Mesenchymal stem cell (in vitro differentiated cells and primary cell): Measurements from ENCODE around the gene AOC1.

Experiments
- DNase-seq: peaks from one replicate; pipeline ENCODE4 v3.0.0-alpha.2; 2013
- H2AFZ ChIP-seq: one replicate; pipeline ENCODE4 v1.6.1; 2013; ENCODE audit warnings: low read depth, mild to moderate bottlenecking, control low read depth, inconsistent platforms, low read length, moderate library complexity
- H2AK5ac ChIP-seq: 2 replicates; pipeline ENCODE4 v1.6.1; 2013; ENCODE audit warnings: low read length, moderate library complexity, mild to moderate bottlenecking, inconsistent platforms; ENCODE audit not compliant: severe bottlenecking
- H2BK120ac ChIP-seq: one replicate; pipeline ENCODE4 v1.6.1; 2013; ENCODE audit warnings: low read depth, mild to moderate bottlenecking, inconsistent platforms, low read length, moderate library complexity
- H2BK12ac ChIP-seq, 2 experiments: one replicate each; pipeline ENCODE4 v1.6.1; 2013; ENCODE audit warnings: inconsistent platforms in 2 of 2, low read length in 2 of 2, mild to moderate bottlenecking in 2 of 2, moderate library complexity in 2 of 2, control low read depth in 1 of 2
- H2BK15ac ChIP-seq: one replicate; pipeline ENCODE4 v1.6.1; 2013; ENCODE audit warnings: mild to moderate bottlenecking, low read depth, inconsistent platforms; ENCODE audit not compliant: poor library complexity, severe bottlenecking
- H2BK5ac ChIP-seq: 2 replicates; pipeline ENCODE4 v1.6.1; 2013; ENCODE audit warnings: low read depth, mild to moderate bottlenecking, low read length, control low read depth, inconsistent platforms; ENCODE audit not compliant: poor library complexity, severe bottlenecking
- H3K14ac ChIP-seq, 2 experiments: one replicate each; pipeline ENCODE4 v1.6.1; 2013; ENCODE audit warnings: inconsistent platforms in 2 of 2, low read length in 2 of 2, control low read depth in 1 of 2, mild to moderate bottlenecking in 1 of 2, moderate library complexity in 1 of 2
- H3K18ac ChIP-seq, 2 experiments: one replicate each; pipeline ENCODE4 v1.6.1; 2013; ENCODE audit warnings: inconsistent platforms in 2 of 2, low read length in 2 of 2, control low read depth in 1 of 2, low read depth in 1 of 2, mild to moderate bottlenecking in 1 of 2
- H3K23ac ChIP-seq, 2 experiments: one replicate each; pipeline ENCODE4 v1.6.1; 2013; ENCODE audit warnings: inconsistent platforms in 2 of 2, low read length in 2 of 2, mild to moderate bottlenecking in 2 of 2, moderate library complexity in 2 of 2, control low read depth in 1 of 2
- H3K27ac ChIP-seq: 2 replicates; pipeline ENCODE4 v1.5.1; 2013; ENCODE audit warnings: mild to moderate bottlenecking, moderate library complexity, low read length, control low read depth, inconsistent platforms; ENCODE audit not compliant: poor library complexity, severe bottlenecking
- H3K27me3 ChIP-seq, 2 experiments: 2 replicates each; pipeline versions ENCODE4 v1.6.1 to v1.7.0; 2013; ENCODE audit warnings: low read length in 2 of 2, mild to moderate bottlenecking in 2 of 2, moderate library complexity in 2 of 2, control low read depth in 1 of 2, inconsistent platforms in 1 of 2; ENCODE audit not compliant: control insufficient read depth in 1 of 2, insufficient read depth in 1 of 2
- H3K36me3 ChIP-seq, 2 experiments: 2 replicates each; pipeline versions ENCODE4 v1.6.1 to v1.7.0; 2013; ENCODE audit warnings: low read length in 2 of 2, control low read depth in 1 of 2, inconsistent platforms in 1 of 2, low read depth in 1 of 2, mild to moderate bottlenecking in 1 of 2; ENCODE audit not compliant: insufficient read depth in 2 of 2, control insufficient read depth in 1 of 2
- H3K4ac ChIP-seq, 2 experiments: one replicate each; pipeline ENCODE4 v1.6.1; 2013; ENCODE audit warnings: inconsistent platforms in 2 of 2, low read length in 2 of 2, mild to moderate bottlenecking in 2 of 2, moderate library complexity in 2 of 2, control low read depth in 1 of 2, low read depth in 1 of 2
- H3K4me1 ChIP-seq: 2 replicates; pipeline ENCODE4 v1.6.1; 2013; ENCODE audit warnings: low read depth, low read length, control low read depth; ENCODE audit not compliant: control insufficient read depth, insufficient read depth
- H3K4me2 ChIP-seq: 2 replicates; pipeline ENCODE4 v1.6.1; 2013; ENCODE audit warnings: low read length, mild to moderate bottlenecking, inconsistent platforms; ENCODE audit not compliant: poor library complexity, severe bottlenecking
- H3K4me3 ChIP-seq, 2 experiments: 2 replicates each; pipeline versions ENCODE4 v1.5.1 to v1.7.0; 2013; ENCODE audit warnings: low read length in 2 of 2, mild to moderate bottlenecking in 2 of 2, control low read depth in 1 of 2, low read depth in 1 of 2; ENCODE audit not compliant: insufficient read depth in 1 of 2
- H3K79me1 ChIP-seq: replicated peaks from 2 replicates; pipeline ENCODE4 v1.6.1; 2013; ENCODE audit warnings: mild to moderate bottlenecking, control low read depth, low read length, inconsistent platforms; ENCODE audit not compliant: poor library complexity, severe bottlenecking
- H3K9ac ChIP-seq: 2 replicates; pipeline ENCODE4 v1.7.0; 2013; ENCODE audit warnings: mild to moderate bottlenecking, low read length, moderate library complexity
- H3K9me3 ChIP-seq: 2 replicates; pipeline ENCODE4 v1.7.0; 2013; ENCODE audit warnings: mild to moderate bottlenecking, low read length; ENCODE audit not compliant: control insufficient read depth
- H4K8ac ChIP-seq: one replicate; pipeline ENCODE4 v1.6.1; 2013; ENCODE audit warnings: inconsistent platforms, mild to moderate bottlenecking, low read length, moderate library complexity
- H4K91ac ChIP-seq: one replicate; pipeline ENCODE4 v1.6.1; 2013; ENCODE audit warnings: mild to moderate bottlenecking, low read length, inconsistent platforms
- WGBS: methylation state at CpG from one replicate; pipeline ENCODE4 v1.1.7; 2013; ENCODE audit warnings: mixed read lengths; 5-methylcytosine and 5-hydroxymethylcytosine counted together

AOC1 gene

DNA sequence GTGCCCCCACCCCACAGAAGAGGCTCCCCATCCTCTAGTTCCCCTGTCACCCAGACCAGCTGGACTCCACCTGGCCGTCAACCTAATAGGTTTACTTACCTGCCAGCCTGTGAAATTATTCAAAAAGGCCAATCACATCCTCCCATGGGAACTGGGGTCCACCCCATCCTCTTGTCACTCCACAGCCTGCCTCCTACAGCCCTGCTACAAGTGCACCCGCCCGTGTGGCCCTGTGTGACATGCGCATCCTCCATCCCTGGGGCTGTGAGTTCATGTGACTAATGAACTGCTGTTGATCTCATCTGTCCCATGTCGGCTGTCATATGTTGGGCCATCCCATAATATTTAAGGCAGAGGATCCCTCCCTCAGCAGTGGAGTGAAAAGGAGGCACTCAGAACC, 39.4 kb downstream of the AOC1 start:
- H2AFZ ChIP-seq, result no peak overlapping the region
- H3K4ac ChIP-seq, result no peak overlapping the region
- no peak overlapping the region for H4K91ac ChIP-seq
- no peak overlapping the region for H3K4me3 ChIP-seq
- H3K23ac ChIP-seq, result no peak overlapping the region
- no peak overlapping the region for H3K14ac ChIP-seq
- H3K4me2 ChIP-seq, result no peak overlapping the region
- no peak overlapping the region for H2BK5ac ChIP-seq
- no peak overlapping the region for H2AK5ac ChIP-seq
- no peak for DNase-seq
- no peak overlapping the region for H4K8ac ChIP-seq
- H3K79me1 ChIP-seq, result no peaks in the 10 kb centered on the region
- H2BK12ac ChIP-seq, result no peak overlapping the region
- H3K9ac ChIP-seq, result no peak overlapping the region
- H3K9me3 ChIP-seq, result peaks cover 16% of the 10 kb centered on the region
- no peak overlapping the region for H2BK120ac ChIP-seq
- peaks cover 5 to 10% of the 10 kb centered on the region in 2 experiments for H3K27me3 ChIP-seq
- no peak overlapping the region for H3K18ac ChIP-seq
- no peaks in the 10 kb centered on the region for H3K4me1 ChIP-seq
- H3K36me3 ChIP-seq, result no peaks in the 10 kb centered on the region
- WGBS, result 76% methylated on average over 5 of the region's 5 CpGs
- H3K27ac ChIP-seq, result no peak overlapping the region
- no peak overlapping the region for H2BK15ac ChIP-seq

DNA sequence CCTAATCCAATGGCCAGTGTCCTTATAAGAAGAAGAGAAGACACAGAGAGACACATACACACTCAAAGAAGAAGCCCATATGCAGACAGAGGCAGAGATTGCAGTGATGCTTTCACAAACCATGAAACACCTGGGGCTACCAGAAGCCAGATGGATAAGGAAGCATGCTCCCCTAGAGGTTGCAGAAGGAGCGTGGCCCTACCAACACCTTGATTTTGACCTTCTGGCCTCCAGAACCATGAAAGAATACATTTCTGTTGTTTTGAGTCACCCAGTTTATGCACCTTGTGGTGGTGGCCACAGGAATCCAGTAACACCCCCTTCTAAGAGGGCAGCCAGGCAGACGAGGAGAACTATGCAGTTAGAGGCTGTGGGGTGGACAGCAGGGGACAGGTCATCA, 43.5 kb downstream of the AOC1 start:
- WGBS, result 68% methylated on average over 2 of the region's 2 CpGs
- H3K79me1 ChIP-seq, result no peaks in the 10 kb centered on the region
- H3K4me1 ChIP-seq, result peaks cover 2% of the 10 kb centered on the region
- no peak overlapping the region for H3K4ac ChIP-seq
- H3K9me3 ChIP-seq, result peaks cover 16% of the 10 kb centered on the region
- H3K18ac ChIP-seq, result no peak overlapping the region
- H3K9ac ChIP-seq, result no peak overlapping the region
- no peak overlapping the region for H2BK5ac ChIP-seq
- no peak overlapping the region for H2BK12ac ChIP-seq
- H2BK15ac ChIP-seq, result no peak overlapping the region
- no peak overlapping the region for H3K23ac ChIP-seq
- no peak overlapping the region for H4K8ac ChIP-seq
- H4K91ac ChIP-seq, result no peak overlapping the region
- no peak overlapping the region for H3K4me2 ChIP-seq
- DNase-seq, result no peak
- H2BK120ac ChIP-seq, result no peak overlapping the region
- H2AFZ ChIP-seq, result no peak overlapping the region
- no peaks in the 10 kb centered on the region for H3K36me3 ChIP-seq
- H3K27me3 ChIP-seq, result peaks cover 32 to 49% of the 10 kb centered on the region in 2 experiments
- no peak overlapping the region for H3K4me3 ChIP-seq
- H2AK5ac ChIP-seq, result no peak overlapping the region
- no peak overlapping the region for H3K14ac ChIP-seq
- no peak overlapping the region for H3K27ac ChIP-seq

DNA sequence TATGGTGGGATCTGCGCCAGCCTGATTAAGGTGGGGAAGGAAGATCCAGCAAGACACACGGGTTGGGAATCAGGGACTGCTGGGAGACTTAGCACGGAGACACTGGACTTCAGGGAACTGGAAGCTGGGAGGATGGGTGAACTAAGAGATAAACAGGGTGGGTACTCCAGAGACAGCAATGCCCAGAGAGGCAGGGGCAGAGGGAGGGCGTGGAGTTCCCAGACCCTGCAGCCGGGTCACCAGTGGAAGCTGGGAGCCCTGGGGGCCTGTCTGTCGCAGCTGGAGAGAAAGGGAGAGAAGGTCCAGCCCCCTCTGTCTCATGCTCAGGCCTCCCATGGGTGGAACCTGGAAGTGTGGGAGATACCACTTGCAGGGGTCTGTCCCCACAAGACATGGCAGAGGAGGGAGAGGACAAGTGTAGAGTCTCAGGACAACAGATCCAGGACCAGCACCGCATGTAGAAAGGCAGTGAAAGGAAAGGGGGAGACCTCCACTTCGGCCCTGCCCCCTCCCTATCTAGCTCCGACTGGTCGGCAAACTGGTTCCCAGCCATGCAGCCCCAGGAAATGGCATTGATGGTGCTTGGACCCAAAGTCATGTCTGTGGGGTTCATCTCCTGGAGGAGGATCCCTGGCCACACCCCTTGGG, 44.4 kb downstream of the AOC1 start:
- WGBS, result 83% methylated on average over 10 of the region's 10 CpGs
- Histone ChIP-seq H3K14ac (no peak overlapping the region), H3K9me3 (peaks cover 16% of the 10 kb centered on the region), H3K36me3 (no peaks in the 10 kb centered on the region), H3K4me2 (no peak overlapping the region), H2AFZ (no peak overlapping the region), H3K23ac (no peak overlapping the region), H3K27ac (no peak overlapping the region), H3K27me3 (peaks cover 40 to 58% of the 10 kb centered on the region in 2 experiments), H4K91ac (no peak overlapping the region), H2AK5ac (no peak overlapping the region), H3K4me1 (peaks cover 2% of the 10 kb centered on the region), H2BK120ac (no peak overlapping the region), H3K18ac (no peak overlapping the region), H3K4ac (no peak overlapping the region), H3K9ac (no peak overlapping the region), H3K79me1 (no peaks in the 10 kb centered on the region), H2BK5ac (no peak overlapping the region), H3K4me3 (no peak overlapping the region), H2BK15ac (no peak overlapping the region), H2BK12ac (no peak overlapping the region), H4K8ac (no peak overlapping the region)
- no peak for DNase-seq

DNA sequence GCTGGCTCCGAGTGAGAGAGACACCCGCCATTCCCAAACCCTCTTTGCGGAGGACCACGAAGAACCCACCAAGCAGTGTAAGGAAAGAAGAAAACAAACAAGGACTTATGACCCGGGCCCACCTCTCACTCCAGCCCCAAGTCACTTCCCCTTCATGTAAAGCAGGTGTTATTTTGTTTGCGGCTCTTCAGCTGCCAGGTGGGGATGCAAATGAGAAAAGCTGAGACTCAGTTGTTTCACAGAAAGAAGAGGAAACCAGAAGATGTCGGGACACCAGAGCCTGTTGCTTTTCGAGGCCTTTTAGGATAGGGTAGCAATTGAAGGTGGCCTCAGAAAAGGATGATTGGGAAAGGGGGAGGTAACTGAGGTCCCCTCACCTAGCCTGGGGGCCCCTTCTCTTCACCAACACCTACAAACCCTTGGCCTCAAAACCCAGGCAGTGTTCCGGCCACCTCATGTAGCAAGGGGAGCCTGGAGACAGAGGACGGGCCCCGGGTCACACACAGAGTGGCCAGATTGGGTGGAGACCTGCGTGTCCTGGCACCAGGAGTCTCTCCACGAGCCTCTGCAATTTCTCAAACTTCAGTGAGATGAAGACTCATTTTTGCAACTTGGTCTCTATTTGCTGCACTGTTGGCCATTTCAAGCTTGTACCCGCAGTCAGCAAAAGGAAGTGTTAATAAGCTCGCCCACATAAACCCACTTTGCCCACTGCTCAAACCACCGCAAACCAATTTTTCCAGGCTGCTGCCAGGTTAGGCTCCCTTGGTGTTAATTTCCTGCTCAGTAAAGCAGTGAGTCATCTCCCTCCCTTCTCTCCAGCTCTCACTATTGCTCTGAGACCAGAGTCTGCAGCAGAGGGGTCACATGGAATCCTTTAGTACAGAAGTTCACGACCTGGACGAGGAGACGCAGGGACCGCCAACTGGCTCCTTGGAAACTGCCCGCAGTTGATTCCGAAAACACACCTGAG, 45.5 kb downstream of the AOC1 start:
- no peak overlapping the region for H2BK5ac ChIP-seq
- H3K9me3 ChIP-seq, result peaks cover 12% of the 10 kb centered on the region
- no peak overlapping the region for H2BK12ac ChIP-seq
- H3K4me3 ChIP-seq, result no peak overlapping the region
- whole genome bisulfite sequencing, result 76% methylated on average over 19 of the region's 22 CpGs
- no peak overlapping the region for H2AFZ ChIP-seq
- H2BK15ac ChIP-seq, result no peak overlapping the region
- no peak overlapping the region for H2BK120ac ChIP-seq
- no peak overlapping the region for H3K4ac ChIP-seq
- H2AK5ac ChIP-seq, result no peak overlapping the region
- no peak overlapping the region for H3K27ac ChIP-seq
- no peaks in the 10 kb centered on the region for H3K36me3 ChIP-seq
- H3K27me3 ChIP-seq, result peaks cover 43 to 68% of the 10 kb centered on the region in 2 experiments
- no peaks in the 10 kb centered on the region for H3K79me1 ChIP-seq
- no peak overlapping the region for H4K8ac ChIP-seq
- H3K23ac ChIP-seq, result no peak overlapping the region
- H4K91ac ChIP-seq, result no peak overlapping the region
- no peak overlapping the region for H3K18ac ChIP-seq
- H3K4me1 ChIP-seq, result peaks cover 2% of the 10 kb centered on the region
- H3K14ac ChIP-seq, result no peak overlapping the region
- no peak for DNase-seq
- H3K4me2 ChIP-seq, result no peak overlapping the region
- no peak overlapping the region for H3K9ac ChIP-seq
